Panc1 (cell line): ENCODE measurements around the gene MPL. TPM values are rescaled to one million over a fixed set of nuclear protein-coding genes. Genes with fewer than 3 reads are reported as not detected.

Source experiments
- ATAC-seq: fragments of 200-7000 bp; cut with Tn5 transposase; 2 replicates; pipeline ENCODE4 v1.9.1; 2020; ENCODE audit warnings: mild to moderate bottlenecking, moderate library complexity
- BruUV-seq: library from RNA; stranded (reverse); fragments of 400-500 nt; replicated peaks from 2 replicates; lab custom pipeline; 2021; lab: Mats Ljungman, UMichigan
- CTCF ChIA-PET: fragments of 300-600 bp; sonication (Branson Sonifier 250); formaldehyde crosslinking; loops from one replicate; lab custom pipeline; 2022; ENCODE audit warnings: antibody characterized with exemption; lab: Charles Lee
- POLR2A ChIA-PET: fragments of 300-600 bp; sonication (Branson Sonifier 250); formaldehyde crosslinking; loops from one replicate; lab custom pipeline; 2022; ENCODE audit warnings: antibody characterized with exemption; lab: Charles Lee
- DNase-seq: peaks from one replicate; pipeline ENCODE4 v3.0.0-alpha.2; 2010; ENCODE audit warnings: low read depth, low spot score
- H3K27ac ChIP-seq: 2 replicates; pipeline ENCODE4 v1.5.1; 2011; ENCODE audit warnings: mild to moderate bottlenecking, low read length, inconsistent platforms
- H3K27me3 ChIP-seq: fragments of 200-500 bp; sonication (Bioruptor generic); 2 replicates; pipeline ENCODE4 v1.6.0; 2014; ENCODE audit warnings: low read length, inconsistent platforms; ENCODE audit not compliant: control insufficient read depth, insufficient read depth
- H3K36me3 ChIP-seq: fragments of 200-500 bp; sonication (Bioruptor generic); 2 replicates; pipeline ENCODE4 v1.5.1; 2014; ENCODE audit warnings: inconsistent platforms, mild to moderate bottlenecking, low read length, moderate library complexity; ENCODE audit not compliant: control insufficient read depth, insufficient read depth
- H3K4me1 ChIP-seq: 2 replicates; pipeline ENCODE4 v1.5.1; 2011; ENCODE audit warnings: inconsistent platforms, mild to moderate bottlenecking, low read length, moderate library complexity; ENCODE audit not compliant: control insufficient read depth, insufficient read depth
- H3K4me3 ChIP-seq, 2 experiments: 2 replicates each; pipeline ENCODE4 v1.5.1; 2011 to 2012; ENCODE audit warnings: low read depth in 2 of 2, low read length in 2 of 2, mild to moderate bottlenecking in 2 of 2, inconsistent platforms in 1 of 2, moderate library complexity in 1 of 2
- H3K9me3 ChIP-seq: fragments of 200-500 bp; sonication (Bioruptor generic); 2 replicates; pipeline ENCODE4 v1.5.1; 2014; ENCODE audit warnings: low read depth, mild to moderate bottlenecking, inconsistent platforms, low read length, moderate library complexity; ENCODE audit not compliant: control insufficient read depth, insufficient read depth
- CTCF ChIP-seq: fragments of 450-650 bp; IDR thresholded peaks from 2 replicates; pipeline ENCODE4 v1.5.1; 2017; ENCODE audit warnings: mild to moderate bottlenecking
- POLR2AphosphoS5 ChIP-seq: IDR thresholded peaks from 2 replicates; pipeline ENCODE4 v1.6.1; 2012; ENCODE audit warnings: mild to moderate bottlenecking, low read depth, low read length, moderate library complexity
- REST ChIP-seq, 2 experiments: IDR thresholded peaks; 2 replicates each; pipeline ENCODE4 v1.6.1; 2011 to 2012; ENCODE audit warnings: low read depth in 2 of 2, control low read depth in 1 of 2, low read length in 1 of 2, mild to moderate bottlenecking in 1 of 2, moderate library complexity in 1 of 2; ENCODE audit not compliant: insufficient read depth in 1 of 2
- SIN3A ChIP-seq: IDR thresholded peaks from 2 replicates; pipeline ENCODE4 v1.6.1; 2012; ENCODE audit warnings: low read depth, mild to moderate bottlenecking, low read length, moderate library complexity, borderline replicate concordance; ENCODE audit not compliant: insufficient read depth
- TCF7L2 ChIP-seq: IDR thresholded peaks from 2 replicates; pipeline ENCODE4 v1.6.1; 2011; ENCODE audit warnings: mild to moderate bottlenecking, low read depth, low read length, inconsistent platforms
- in situ Hi-C: cut with HindIII; loops from 2 replicates; pipeline ENCODE4 v1.10.0; 2016; ENCODE audit warnings: low sequenced_read_pairs, low pct_unique_long_range_greater_than_20kb
- intact Hi-C: fragments of 100-400 bp; cut with micrococcal nuclease; formaldehyde crosslinking; loops from one replicate; pipeline ENCODE4 v1.10.0; 2022; ENCODE audit not compliant: unreplicated experiment
- total RNA-seq: library from RNA; stranded (reverse); gene quantifications from one replicate; pipeline ENCODE4 v1.2.1, GENCODE V29; 2021; ENCODE audit not compliant: unreplicated experiment

The MPL gene
- total RNA-seq, 1 experiment from 2014 or later, result not detected

GRCh38 chr1:43288785-43289706 lies 48.6 kb upstream of the MPL start:
- Histone ChIP-seq H3K27me3 (no peaks in the 10 kb centered on the region), H3K27ac (no peak overlapping the region), H3K36me3 (no peaks in the 10 kb centered on the region), H3K9me3 (no peaks in the 10 kb centered on the region), H3K4me3 (no peak overlapping the region), H3K4me1 (no peaks in the 10 kb centered on the region)
- in situ Hi-C loops, result no loop called here
- no TSS peak for BruUV-seq
- ChIA-PET POLR2A (no interaction called here), CTCF (no interaction called here)
- TF ChIP-seq POLR2AphosphoS5 (no peak), TCF7L2 (no peak), REST (IDR thresholded peaks at IDR 0.05; ENCODE audit: insufficient read depth in 1 of 2, low read depth in 2 of 2, low read length in 1 of 2) (no peak), CTCF (no peak), SIN3A (no peak)
- no peak for DNase-seq
- intact Hi-C loops, result no loop called here
- ATAC-seq, result no peak

DNA sequence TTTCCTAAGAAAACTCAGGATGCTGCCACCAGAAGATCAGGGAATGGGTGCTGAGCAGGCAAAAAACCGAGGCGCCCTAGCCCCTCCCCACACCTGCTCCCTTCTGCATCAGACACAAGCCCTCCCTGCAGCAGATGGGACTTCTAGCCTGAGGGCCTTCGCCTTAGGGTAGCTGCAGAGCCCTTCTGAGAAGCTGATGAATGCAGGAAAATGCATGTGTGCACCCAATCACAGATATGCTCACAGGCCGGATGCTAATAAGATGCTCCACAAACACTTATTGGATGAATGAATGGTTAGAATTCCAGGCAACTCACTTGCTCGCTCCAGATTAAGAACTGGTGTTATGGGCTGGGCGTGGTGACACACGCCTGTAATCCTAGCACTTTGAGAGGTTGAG lies 45.4 kb upstream of the MPL start:
- no peaks in the 10 kb centered on the region for H3K27me3 ChIP-seq
- ATAC-seq (no peak), DNase-seq (no peak)
- no peaks in the 10 kb centered on the region for H3K36me3 ChIP-seq
- in situ Hi-C loops (no loop called here), intact Hi-C loops (no loop called here)
- no peaks in the 10 kb centered on the region for H3K4me1 ChIP-seq
- ChIA-PET CTCF (no interaction called here), POLR2A (no interaction called here)
- no peak overlapping the region for H3K4me3 ChIP-seq
- BruUV-seq, result no TSS peak
- H3K9me3 ChIP-seq, result no peaks in the 10 kb centered on the region
- TF ChIP-seq TCF7L2, result no peak
- no peak for TF ChIP-seq POLR2AphosphoS5
- TF ChIP-seq SIN3A, result no peak
- TF ChIP-seq CTCF, result no peak
- no peak for TF ChIP-seq REST (IDR thresholded peaks at IDR 0.05; ENCODE audit: insufficient read depth in 1 of 2, low read depth in 2 of 2, low read length in 1 of 2)
- no peak overlapping the region for H3K27ac ChIP-seq
